ENCODE data around the gene POLR3C.

The POLR3C gene

DNA sequence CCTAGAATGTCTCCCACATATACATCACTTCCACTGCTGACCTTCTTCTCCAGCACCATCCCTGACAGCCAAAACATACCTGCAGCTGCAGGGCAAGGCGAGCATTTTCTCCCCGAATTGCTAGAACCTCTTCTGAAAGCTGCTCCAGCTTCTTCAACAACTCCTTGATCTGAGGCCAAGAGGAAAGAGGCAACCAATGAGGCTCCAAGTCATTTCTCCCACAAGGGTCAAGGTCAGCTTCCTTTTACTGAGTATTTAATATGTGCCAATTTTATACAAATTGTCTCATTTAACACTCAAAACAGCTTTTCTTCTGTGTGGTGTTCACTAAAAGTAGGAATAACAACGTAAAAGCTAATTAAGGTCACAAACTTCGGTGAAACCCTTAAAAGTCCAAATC lies 44.2 kb downstream of the POLR3C start:
- DNase-seq (ENCODE audit: low read depth in 2 of 2) = no peak

DNA sequence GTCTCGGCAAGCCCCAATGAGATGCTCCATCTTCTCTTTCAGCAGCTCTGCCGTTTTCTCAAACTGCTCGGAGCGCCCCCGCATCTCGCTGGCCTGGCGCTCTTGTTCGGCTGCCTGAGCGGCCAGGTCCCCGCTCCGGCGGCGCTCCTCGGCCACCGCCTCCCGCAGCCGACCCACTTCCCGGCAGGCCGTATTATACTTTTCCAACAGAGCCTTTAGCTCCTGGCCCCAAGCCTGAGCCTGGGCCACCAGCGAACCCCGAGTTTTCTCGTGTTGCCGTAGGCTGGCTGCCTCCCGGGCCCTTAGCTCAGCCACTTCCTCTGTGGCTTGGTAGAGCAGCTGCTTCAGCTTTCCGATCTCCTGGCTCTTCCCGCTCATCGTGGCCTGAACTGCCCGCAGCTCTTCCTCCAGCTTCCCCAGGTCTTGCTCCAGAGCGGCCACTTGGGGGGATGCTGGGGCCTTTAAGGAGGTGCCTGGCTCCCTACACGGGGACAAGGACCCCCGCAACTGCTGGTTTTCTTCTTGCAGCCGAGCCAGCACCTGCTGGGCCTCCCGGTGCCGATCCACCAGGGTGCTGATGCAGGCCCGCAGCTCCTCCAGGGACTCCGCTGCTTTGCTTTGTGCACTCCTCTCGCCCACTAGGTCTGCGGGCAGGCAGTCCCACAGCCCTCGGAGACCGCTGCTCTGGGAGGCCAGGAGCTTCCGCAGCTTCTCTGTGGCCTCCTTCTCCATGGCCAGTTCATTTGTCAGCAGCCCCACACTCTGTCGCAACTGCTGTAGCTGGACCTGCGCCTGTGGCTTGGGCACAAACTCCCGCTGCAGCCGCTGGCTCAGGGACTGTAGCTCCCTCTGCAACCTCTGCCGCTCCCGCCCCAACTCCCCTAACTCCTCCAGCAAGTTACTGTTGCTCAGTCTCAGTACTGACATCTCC lies 48.3 kb downstream of the POLR3C start:
- no peak for DNase-seq (ENCODE audit: low read depth in 2 of 2)

DNA sequence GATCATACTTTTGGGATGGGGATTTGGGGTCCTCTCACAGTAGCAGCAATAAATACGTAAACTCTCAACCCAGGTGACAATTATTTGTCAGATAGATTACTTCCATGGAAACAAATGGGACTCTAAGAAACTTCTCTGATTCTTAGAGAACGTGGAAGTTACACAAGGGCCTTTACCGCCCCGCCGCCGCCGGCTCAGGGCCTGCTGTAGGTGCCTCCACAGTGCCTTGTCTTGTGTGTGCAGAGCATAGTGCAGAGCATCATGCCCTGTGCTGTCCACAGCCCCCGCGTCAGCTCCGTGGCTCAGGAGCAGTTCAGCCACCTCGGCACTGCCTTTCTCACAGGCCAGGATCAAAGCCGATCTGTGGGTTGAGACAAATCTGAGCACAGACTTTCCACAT lies 50.6 kb downstream of the POLR3C start:
- no peak for DNase-seq (ENCODE audit: low read depth in 2 of 2)

DNA sequence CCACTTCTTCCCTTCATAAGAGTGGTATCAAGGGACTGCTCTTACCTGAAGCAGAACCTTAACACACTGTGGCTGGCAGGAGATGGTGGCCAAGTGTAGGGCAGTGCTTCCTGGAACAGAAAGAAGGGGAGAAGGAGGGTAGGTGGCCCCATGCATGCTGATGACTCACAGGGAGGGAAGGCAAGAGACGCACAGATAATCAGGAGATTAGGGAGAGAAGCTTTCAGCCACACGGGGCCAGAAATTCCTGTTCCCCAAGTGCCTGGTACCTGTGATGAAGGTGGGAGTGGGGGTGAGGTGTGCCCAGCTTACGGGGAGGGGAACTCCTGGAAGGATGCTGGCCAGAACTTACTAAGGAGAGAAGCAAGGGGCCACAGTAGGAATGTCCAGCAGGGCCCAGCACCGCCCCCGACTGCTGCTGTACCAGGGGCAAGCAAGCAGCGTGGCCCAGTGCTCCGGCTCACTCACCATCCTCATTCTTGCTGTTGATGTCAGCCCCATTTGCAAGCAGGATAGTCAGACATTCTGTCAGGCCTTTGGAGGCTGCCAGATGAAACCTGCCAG lies 54.0 kb downstream of the POLR3C start:
- no peak for DNase-seq (ENCODE audit: low read depth in 2 of 2)

DNA sequence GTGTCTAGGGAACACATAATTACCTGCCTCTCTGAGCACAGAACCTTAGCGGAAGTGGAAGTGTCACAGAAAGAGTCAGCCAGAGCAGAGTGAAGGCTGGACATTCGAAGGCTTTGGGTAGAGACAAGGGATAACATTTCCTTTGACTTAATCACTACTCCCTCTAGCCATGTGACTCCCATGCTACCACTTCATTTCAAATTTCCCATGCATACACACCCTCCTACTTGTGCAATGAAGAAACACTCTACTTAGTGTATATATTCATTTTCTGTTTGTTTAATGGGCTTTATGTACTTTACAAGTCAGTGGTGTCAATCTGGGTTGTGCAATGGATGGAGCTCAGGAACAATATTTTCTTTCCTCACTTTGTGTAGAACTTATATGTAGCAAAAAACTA lies 54.7 kb downstream of the POLR3C start:
- DNase-seq (ENCODE audit: low read depth in 2 of 2) = no peak

DNA sequence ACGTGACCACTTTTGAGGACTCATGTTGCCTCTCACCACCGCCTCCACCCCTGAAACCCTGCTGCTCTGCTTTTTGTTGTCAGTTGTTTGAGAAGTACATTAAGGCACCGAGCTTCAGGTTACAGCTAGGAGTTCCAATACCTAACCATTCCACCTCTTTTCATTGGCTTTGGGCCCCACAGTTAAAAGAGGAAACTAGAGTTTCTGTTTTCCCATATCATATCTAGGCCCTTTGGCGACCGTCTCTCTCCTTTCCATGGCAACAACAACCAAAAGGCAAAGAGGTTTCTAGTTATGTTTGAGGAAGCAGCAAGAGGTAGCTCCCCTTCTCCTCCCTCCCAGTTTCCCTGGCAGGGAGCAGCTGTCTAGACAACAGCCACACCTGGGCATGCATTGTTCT lies 55.8 kb downstream of the POLR3C start:
- no peak for DNase-seq (ENCODE audit: low read depth in 2 of 2)

DNA sequence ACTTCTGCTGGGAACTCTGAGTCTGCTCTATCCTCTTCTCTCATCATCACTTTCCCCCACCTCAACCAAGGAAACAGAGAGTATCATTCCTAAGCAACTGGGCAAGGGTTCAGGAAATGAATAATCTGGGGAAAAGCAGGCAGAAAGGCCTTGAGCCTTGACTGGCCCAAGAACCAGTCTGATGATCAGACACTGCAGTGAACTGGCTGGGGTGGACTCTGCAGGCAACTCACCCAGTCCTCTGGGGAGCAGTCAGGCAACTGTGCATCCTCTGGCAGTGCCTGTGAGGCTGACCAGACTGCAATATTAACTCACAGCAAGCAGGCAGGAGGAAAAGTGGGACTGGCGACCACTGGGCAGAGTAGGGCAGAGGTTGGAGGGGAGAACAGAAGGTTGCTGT lies 60.7 kb downstream of the POLR3C start:
- no peak for DNase-seq (ENCODE audit: low read depth in 2 of 2)

DNA sequence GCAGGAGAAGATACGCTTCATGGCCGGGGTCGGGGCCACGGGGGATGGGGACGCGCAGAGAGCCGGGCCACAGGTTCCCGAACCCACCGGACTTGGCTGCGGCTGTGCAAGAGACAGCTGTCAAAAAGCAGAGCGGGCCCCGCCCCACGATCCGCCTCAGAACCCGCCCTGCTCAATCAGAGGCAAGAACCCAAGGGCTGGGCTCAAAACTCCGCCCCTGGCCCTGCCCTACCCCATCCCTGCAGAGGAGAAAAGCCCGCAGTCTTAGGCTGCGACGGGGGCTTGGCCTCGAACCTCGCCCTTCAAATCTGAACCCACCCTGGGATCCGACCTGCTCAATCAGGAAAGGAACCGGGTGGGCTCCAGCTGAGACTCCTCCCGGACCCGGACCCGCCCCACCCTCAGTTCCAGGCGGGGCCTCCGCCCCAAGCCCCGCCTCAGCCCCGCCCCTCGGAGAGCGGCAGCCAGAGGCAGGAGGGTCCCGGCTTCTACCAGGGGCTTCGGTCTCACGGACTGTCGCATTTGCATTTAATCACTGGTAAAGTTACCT lies 61.8 kb downstream of the POLR3C start, which contains the start of gene ANKRD35:
Gene ANKRD35, minus strand, starts transcription at position 129 of the 550 bp plus-strand sequence. Its CDS starts 108 bp downstream, at position 21.
- peak; percentile 65 to 69 for DNase-seq (ENCODE audit: low read depth in 2 of 2)

DNA sequence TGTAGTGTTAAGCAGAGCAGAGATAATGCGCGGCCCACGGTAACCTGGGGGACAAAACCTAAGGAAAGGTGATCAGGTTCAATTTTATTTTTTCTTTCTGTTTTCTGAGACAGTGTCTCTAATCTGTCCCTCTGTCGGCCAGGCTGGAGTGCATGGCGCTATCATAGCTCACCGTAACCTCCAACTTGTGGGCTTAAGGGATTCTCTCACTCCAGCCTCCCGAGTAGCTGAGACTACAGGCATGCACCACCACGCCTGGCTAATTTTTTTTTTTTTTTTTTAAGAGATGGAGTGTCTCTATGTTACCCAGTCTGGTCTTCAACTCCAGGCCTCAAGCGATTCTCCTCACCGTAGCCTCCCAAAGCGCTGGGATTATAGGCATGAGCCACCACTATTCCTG lies 62.4 kb downstream of the POLR3C start:
- no peak for DNase-seq (ENCODE audit: low read depth in 2 of 2)

DNA sequence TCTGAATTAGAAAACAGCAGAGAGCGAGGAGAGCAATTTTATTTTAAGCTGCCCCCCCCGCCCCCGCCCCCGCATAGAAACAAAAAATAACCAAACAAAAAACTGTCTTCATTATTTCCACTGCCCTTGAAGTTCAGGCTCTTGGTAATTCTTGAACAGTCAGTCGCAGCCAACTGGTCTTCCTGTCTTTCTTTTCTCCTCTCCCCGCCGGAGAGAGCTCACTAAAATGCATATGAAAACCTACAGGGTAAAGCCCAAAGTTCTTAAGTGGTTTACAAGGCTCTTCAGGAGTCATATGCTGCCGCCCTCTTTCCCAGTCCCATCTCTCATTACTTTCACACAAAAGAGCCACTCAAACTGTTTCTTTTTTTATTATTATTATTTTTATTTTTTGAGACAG lies 62.8 kb downstream of the POLR3C start:
- DNase-seq (ENCODE audit: low read depth in 2 of 2) = no peak

DNA sequence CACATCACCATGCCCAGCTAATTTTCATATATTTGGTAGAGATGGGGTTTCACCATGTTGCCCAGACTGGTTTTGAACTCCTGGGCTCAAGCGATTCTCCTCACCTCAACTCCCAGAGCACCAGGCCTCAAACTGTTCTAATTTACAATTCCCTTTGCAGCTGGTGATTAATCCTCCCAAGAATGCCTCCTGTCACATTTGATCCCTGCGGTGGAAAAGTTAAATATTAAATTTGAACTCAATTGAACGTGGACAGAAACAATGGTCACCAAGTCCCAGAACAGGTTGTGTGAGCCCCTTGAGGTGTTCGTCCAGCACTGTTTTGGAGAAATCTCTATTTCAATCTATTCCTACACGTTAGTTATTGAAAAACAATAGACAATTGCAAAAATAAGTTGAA lies 63.6 kb downstream of the POLR3C start:
- no peak for DNase-seq (ENCODE audit: low read depth in 2 of 2)

DNA sequence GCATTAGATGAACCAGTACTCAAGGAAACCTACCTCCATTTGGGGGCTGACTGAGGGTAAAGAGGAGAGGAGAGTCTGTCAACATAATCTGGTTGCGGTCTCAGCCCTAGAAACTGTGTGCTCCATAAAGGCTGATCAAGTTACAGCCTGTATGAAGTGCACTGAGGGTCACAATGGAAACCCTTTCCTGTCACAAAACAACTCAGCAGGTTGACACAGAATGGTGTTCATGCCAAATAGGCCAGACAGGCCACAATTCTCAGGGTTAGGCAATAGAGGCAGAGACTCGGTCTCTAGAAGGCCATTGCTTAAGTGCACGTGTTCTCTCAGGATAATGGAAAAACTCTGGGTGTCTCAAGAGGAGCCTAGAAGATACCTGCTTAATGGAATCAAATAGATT lies 65.7 kb downstream of the POLR3C start:
- DNase-seq (ENCODE audit: low read depth in 2 of 2) = no peak

DNA sequence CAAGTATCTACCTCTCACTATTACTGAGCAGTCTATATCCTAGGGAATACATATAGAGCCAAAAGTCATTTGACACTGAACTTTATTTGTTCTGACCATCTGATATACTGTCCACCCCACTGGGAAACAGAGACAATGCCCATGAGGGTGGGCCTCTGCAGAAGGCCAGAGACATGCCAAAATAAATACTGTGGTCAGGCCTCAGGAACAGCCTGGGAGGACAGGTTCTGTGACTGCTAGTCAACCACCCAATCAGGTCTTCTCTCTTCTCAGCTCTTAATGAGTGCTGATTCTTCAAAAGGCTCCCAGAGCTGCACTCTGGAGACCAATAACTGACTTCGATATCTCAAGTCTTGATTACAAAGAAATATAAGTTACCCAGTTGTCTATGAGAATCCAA lies 67.1 kb downstream of the POLR3C start:
- no peak for DNase-seq (ENCODE audit: low read depth in 2 of 2)

DNA sequence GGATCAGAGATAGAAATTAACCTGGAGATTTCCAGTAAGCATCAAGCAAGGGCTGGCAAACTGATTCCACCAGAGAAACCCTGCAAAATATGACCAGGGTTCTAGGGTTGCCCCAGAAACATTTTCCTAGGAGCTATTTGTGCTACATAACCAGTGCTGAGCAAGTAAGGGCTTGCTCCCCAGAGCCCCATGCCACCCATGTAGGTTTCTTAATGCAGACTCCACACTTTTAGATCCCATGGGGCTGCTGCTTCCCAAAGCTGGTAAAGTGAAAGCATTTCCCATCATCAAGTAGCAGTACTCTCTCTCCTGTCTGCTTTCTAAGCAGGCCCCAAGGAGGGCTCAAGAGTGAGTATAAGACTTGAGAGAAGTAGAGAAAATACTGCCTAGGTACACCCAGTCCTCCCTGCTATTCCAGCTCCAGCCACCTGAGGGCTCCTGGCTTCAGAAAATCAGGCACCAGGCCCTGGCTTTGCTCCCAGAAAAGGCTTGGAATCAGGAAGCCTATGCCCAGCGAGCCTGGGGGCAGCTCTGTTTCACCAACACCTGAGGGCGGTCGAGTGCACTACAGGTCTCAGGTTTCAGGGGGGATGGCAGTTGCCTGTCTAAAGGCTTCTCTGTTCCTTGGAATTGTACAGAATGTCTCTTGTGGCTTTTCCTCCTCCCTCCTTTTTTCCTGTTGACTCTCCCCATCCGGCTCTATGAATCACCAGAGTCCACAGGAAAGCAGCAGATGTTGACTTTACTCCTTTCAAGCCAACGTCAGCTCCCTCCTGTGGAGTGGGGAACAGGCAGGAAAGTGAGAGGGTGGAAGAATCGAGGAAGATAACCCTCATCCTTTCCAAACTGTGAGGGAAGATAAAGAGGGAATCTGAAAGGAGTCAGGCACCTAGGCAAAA lies 67.8 kb downstream of the POLR3C start:
- no peak for DNase-seq (ENCODE audit: low read depth in 2 of 2)

DNA sequence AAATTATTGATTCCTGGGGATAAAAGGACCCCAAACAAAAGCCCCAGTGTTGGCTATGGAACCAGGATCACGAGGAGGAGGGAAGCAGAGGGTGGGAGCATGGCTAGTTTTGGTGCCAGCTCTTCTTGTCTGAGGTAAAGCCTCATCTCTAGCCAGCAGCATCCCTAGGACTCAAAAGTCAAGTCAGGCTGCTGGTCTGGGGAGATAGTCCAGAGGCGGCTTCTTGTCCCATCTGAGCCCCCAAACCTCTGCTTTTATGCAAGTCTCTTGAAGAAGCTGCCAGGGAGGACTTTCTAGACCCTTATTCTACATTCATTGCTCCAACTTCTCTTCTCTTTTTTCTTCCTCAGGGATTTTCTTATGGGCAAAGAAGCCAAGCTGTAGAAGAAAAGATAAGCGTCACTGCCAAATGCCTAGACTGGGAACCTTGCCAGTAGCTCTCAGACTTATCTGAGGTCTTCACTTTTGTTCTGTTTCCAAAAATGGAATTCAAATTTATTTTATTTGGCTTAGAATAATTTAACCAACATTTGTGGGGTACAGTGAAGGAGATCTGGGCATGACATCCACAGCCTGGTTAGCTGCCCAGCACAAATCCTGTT lies 68.6 kb downstream of the POLR3C start:
- DNase-seq (ENCODE audit: low read depth in 2 of 2) = no peak

DNA sequence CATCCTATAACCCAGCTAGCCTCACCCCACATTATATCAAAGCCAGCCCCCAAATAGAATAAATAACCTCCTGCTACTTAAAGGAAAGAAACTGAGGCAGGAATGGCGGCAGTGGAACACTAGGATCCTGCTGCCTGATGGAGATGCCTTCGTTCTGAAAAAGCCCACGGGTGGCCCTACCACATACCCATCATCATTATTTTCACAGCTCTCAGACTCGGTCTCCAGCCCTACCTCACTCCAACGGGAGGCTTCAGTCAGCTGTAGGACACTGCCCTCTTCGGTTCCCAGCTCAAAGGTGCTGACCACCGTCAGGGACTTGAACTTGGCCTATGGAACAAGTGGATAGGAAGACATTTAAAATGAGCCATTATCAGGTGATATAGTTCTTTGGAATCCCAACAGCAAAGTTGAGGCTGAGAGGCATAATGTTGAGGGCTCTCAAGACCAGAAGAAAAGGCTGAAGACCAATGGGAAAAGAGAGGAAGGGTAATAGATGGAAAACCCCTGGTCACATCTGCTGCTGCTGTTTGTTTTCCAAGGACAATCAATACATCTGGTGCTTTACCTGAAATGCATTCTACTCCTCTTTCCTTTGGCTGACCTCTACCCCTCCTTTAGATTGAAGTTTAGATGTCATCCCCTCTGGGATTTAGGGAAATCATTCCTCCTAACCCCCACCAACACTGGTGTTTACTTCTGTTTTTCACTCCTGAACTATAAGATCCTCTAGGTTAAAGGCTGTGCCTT lies 69.5 kb downstream of the POLR3C start:
- DNase-seq (ENCODE audit: low read depth in 2 of 2) = no peak
